ENCODE data around the gene TMEM244.

DNA sequence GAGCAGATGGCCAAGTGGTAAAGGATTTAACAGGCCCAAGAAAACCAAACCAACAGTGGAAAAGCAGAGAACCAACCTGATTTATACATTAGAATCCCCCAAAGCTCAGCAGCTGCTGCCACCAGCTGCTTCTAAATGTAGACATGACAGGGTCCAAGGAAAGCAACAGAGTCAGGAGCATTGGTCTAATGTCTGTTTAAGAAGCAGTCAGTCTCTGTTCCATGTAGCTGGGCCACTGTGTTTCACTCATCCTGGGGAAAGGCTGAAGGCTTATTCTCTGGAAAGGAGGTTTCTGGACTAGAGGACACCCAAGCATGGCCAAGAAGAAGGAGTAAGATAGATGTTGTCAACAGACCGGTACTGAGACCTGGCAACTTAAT, 75.4 kb downstream of the TMEM244 start:
- TF ChIP-seq CTCF (IDR thresholded peaks at IDR 0.05) (no peak), POLR2A (IDR thresholded peaks at IDR 0.05) (no peak)

Data from Peyer's patch (tissue), 4 donors.